IMR-90 (cell line): Measurements from ENCODE around the gene TIE1. TPM values are rescaled to one million over a fixed set of nuclear protein-coding genes. Genes with fewer than 3 reads are reported as not detected.

Experiments
- ATAC-seq: fragments of 200-7000 bp; cut with Tn5 transposase; 2 replicates; pipeline ENCODE4 v1.9.1; 2020; ENCODE audit warnings: low read depth, mild to moderate bottlenecking, moderate library complexity
- BruUV-seq: library from RNA; stranded (reverse); fragments of 400-500 nt; replicated peaks from 2 replicates; lab custom pipeline; 2021; lab: Mats Ljungman, UMichigan
- CTCF ChIA-PET: fragments of 300-600 bp; formaldehyde crosslinking; extraction: SDS; loops from one replicate; lab custom pipeline; 2021; ENCODE audit warnings: antibody characterized with exemption; lab: Yijun Ruan, JAX
- POLR2A ChIA-PET: fragments of 300-600 bp; sonication (Branson Sonifier 250); formaldehyde crosslinking; loops from one replicate; lab custom pipeline; 2022; ENCODE audit warnings: antibody characterized with exemption; ENCODE audit not compliant: unreplicated experiment; lab: Charles Lee
- DNase-seq: peaks from one replicate; pipeline ENCODE4 v3.0.0; 2013
- H2AFZ ChIP-seq: replicated peaks from 2 replicates; pipeline ENCODE3; 2013; ENCODE audit warnings: low read length, mild to moderate bottlenecking; ENCODE audit not compliant: poor library complexity
- H2AK5ac ChIP-seq: 2 replicates; pipeline ENCODE4 v1.6.1; 2013; ENCODE audit warnings: low read depth, low read length, inconsistent platforms
- H2AK9ac ChIP-seq: replicated peaks from 2 replicates; pipeline ENCODE3; 2013; ENCODE audit warnings: mild to moderate bottlenecking, low read depth, low read length, moderate library complexity; ENCODE audit not compliant: poor library complexity
- H2BK120ac ChIP-seq: 2 replicates; pipeline ENCODE4 v1.6.1; 2013; ENCODE audit warnings: low read depth, low read length, inconsistent platforms
- H2BK15ac ChIP-seq: 3 replicates; pipeline ENCODE4 v1.6.1; 2013; ENCODE audit warnings: low read depth, low read length, inconsistent platforms
- H2BK20ac ChIP-seq: 2 replicates; pipeline ENCODE4 v1.6.1; 2013; ENCODE audit warnings: low read depth, mild to moderate bottlenecking, inconsistent platforms, low read length, moderate library complexity
- H2BK5ac ChIP-seq: 2 replicates; pipeline ENCODE4 v1.6.1; 2013; ENCODE audit warnings: mild to moderate bottlenecking, low read depth, low read length, inconsistent platforms; ENCODE audit not compliant: poor library complexity, severe bottlenecking
- H3K14ac ChIP-seq: replicated peaks from 2 replicates; pipeline ENCODE4 v1.6.1; 2013; ENCODE audit warnings: low read depth, low read length, inconsistent platforms
- H3K18ac ChIP-seq: 2 replicates; pipeline ENCODE4 v1.6.1; 2013; ENCODE audit warnings: low read depth, low read length, control low read depth
- H3K23ac ChIP-seq: 2 replicates; pipeline ENCODE4 v1.6.1; 2013; ENCODE audit warnings: low read depth, low read length, inconsistent platforms
- H3K27ac ChIP-seq: 2 replicates; pipeline ENCODE4 v1.5.1; 2013; ENCODE audit warnings: mild to moderate bottlenecking, control low read depth, low read length; ENCODE audit not compliant: insufficient read depth
- H3K27me3 ChIP-seq: 2 replicates; pipeline ENCODE4 v1.6.1; 2013; ENCODE audit warnings: low read length; ENCODE audit not compliant: control insufficient read depth, insufficient read depth
- H3K36me3 ChIP-seq: 2 replicates; pipeline ENCODE4 v1.6.1; 2013; ENCODE audit warnings: low read length, mixed read lengths; ENCODE audit not compliant: control insufficient read depth, insufficient read depth
- H3K4ac ChIP-seq: 2 replicates; pipeline ENCODE4 v1.6.1; 2013; ENCODE audit warnings: low read depth, low read length, inconsistent platforms
- H3K4me1 ChIP-seq: 2 replicates; pipeline ENCODE4 v1.6.1; 2013; ENCODE audit warnings: low read length, mixed read lengths; ENCODE audit not compliant: control insufficient read depth, insufficient read depth
- H3K4me2 ChIP-seq: 2 replicates; pipeline ENCODE4 v1.6.1; 2013; ENCODE audit warnings: low read depth, mild to moderate bottlenecking, control low read depth, low read length, moderate library complexity
- H3K4me3 ChIP-seq: 2 replicates; pipeline ENCODE4 v1.5.1; 2013; ENCODE audit warnings: low read depth, mild to moderate bottlenecking, control low read depth, low read length, moderate library complexity; ENCODE audit not compliant: insufficient read depth
- H3K56ac ChIP-seq: 2 replicates; pipeline ENCODE4 v1.6.1; 2013; ENCODE audit warnings: low read length, inconsistent platforms; ENCODE audit not compliant: insufficient read depth; ENCODE audit errors: extremely low read depth
- H3K79me1 ChIP-seq, 2 experiments: 2 replicates each; pipeline ENCODE4 v1.6.1; 2013; ENCODE audit warnings: low read length in 2 of 2, inconsistent platforms in 1 of 2, low read depth in 1 of 2
- H3K9ac ChIP-seq: 2 replicates; pipeline ENCODE4 v1.6.1; 2013; ENCODE audit warnings: low read depth, low read length, control low read depth
- H3K9me1 ChIP-seq: 2 replicates; pipeline ENCODE4 v1.6.1; 2013; ENCODE audit warnings: low read length, inconsistent platforms; ENCODE audit not compliant: insufficient read depth
- H3K9me3 ChIP-seq: 2 replicates; pipeline ENCODE4 v1.6.1; 2013; ENCODE audit warnings: low read length; ENCODE audit not compliant: control insufficient read depth, insufficient read depth
- H4K20me1 ChIP-seq: 2 replicates; pipeline ENCODE4 v1.6.1; 2013; ENCODE audit warnings: low read length, inconsistent platforms; ENCODE audit not compliant: insufficient read depth
- H4K5ac ChIP-seq: 2 replicates; pipeline ENCODE4 v1.6.1; 2013; ENCODE audit warnings: mild to moderate bottlenecking, low read depth, low read length, control low read depth
- H4K8ac ChIP-seq, 2 experiments: 2 replicates each; pipeline ENCODE4 v1.6.1; 2013; ENCODE audit warnings: low read depth in 2 of 2, low read length in 2 of 2, control low read depth in 1 of 2, inconsistent platforms in 1 of 2
- H4K91ac ChIP-seq: 2 replicates; pipeline ENCODE4 v1.6.1; 2013; ENCODE audit warnings: low read depth, low read length, inconsistent platforms; ENCODE audit not compliant: insufficient read depth
- BHLHE40 ChIP-seq: fragments of 150-350 bp; IDR thresholded peaks from 2 replicates; pipeline ENCODE4 v1.6.1; 2016; ENCODE audit warnings: mild to moderate bottlenecking, low read depth, low read length
- CEBPB ChIP-seq: IDR thresholded peaks from 2 replicates; pipeline ENCODE4 v1.6.1; 2012; ENCODE audit warnings: low read depth, low read length, improper control_type of control experiment
- CHD1 ChIP-seq: IDR thresholded peaks from 2 replicates; pipeline ENCODE4 v1.6.1; 2012; ENCODE audit warnings: low read depth, low read length, improper control_type of control experiment
- FOS ChIP-seq: fragments of 150-350 bp; IDR thresholded peaks from 2 replicates; pipeline ENCODE4 v1.6.1; 2016; ENCODE audit warnings: low read depth, low read length
- MAFK ChIP-seq: IDR thresholded peaks from 2 replicates; pipeline ENCODE4 v1.6.1; 2012; ENCODE audit warnings: low read depth, low read length, improper control_type of control experiment
- MAZ ChIP-seq: IDR thresholded peaks from 2 replicates; pipeline ENCODE4 v1.6.1; 2012; ENCODE audit warnings: low read depth, mild to moderate bottlenecking, low read length, improper control_type of control experiment, moderate library complexity, borderline replicate concordance
- MXI1 ChIP-seq: IDR thresholded peaks from 2 replicates; pipeline ENCODE4 v1.6.1; 2012; ENCODE audit warnings: low read depth, mild to moderate bottlenecking, low read length, moderate library complexity, borderline replicate concordance
- NFE2L2 ChIP-seq: fragments of 150-350 bp; IDR thresholded peaks from 2 replicates; pipeline ENCODE4 v1.6.1; 2016; ENCODE audit warnings: low read depth, mild to moderate bottlenecking, low read length
- POLR2A ChIP-seq: IDR thresholded peaks from 2 replicates; pipeline ENCODE4 v1.6.1; 2012; ENCODE audit warnings: mild to moderate bottlenecking, low read depth, low read length
- RAD21 ChIP-seq: IDR thresholded peaks from 2 replicates; pipeline ENCODE4 v1.6.1; 2012; ENCODE audit warnings: low read length, improper control_type of control experiment
- RCOR1 ChIP-seq: IDR thresholded peaks from 2 replicates; pipeline ENCODE4 v1.6.1; 2012; ENCODE audit warnings: mild to moderate bottlenecking, low read length, improper control_type of control experiment; ENCODE audit not compliant: insufficient replicate concordance
- RFX5 ChIP-seq: IDR thresholded peaks from 2 replicates; pipeline ENCODE4 v1.8.0; 2012; ENCODE audit warnings: low read depth, mild to moderate bottlenecking, low read length, moderate library complexity
- SMC3 ChIP-seq: fragments of 150-350 bp; IDR thresholded peaks from 2 replicates; pipeline ENCODE4 v1.6.1; 2016; ENCODE audit warnings: low read depth, mild to moderate bottlenecking, antibody characterized with exemption, low read length, moderate library complexity
- whole genome bisulfite sequencing, 2 experiments: methylation state at CpG; one replicate each; pipeline versions ENCODE4 v1.1.5 to v1.1.7; 2013; ENCODE audit warnings: missing lambda C conversion rate in 2 of 2; ENCODE audit not compliant: insufficient read length in 1 of 2; ENCODE audit errors: extremely low coverage in 2 of 2; 5-methylcytosine and 5-hydroxymethylcytosine counted together
- dilution Hi-C: fragments of 300-500 bp; cut with HindIII; formaldehyde crosslinking; loops from one replicate; pipeline ENCODE4 v1.14.3; 2018; ENCODE audit warnings: low sequenced_read_pairs; ENCODE audit not compliant: unreplicated experiment
- in situ Hi-C: fragments of 300-500 bp; cut with MboI; formaldehyde crosslinking; loops from 3 replicates; pipeline ENCODE4 v1.14.3; 2019; ENCODE audit warnings: low sequenced_read_pairs, inconsistent platforms, mixed read lengths
- intact Hi-C: fragments of 100-400 bp; cut with micrococcal nuclease; formaldehyde crosslinking; loops from 2 replicates; pipeline ENCODE4 v1.10.0; 2022
- polyA plus RNA-seq, 3 experiments: library from polyadenylated mRNA; depleted of rRNA; stranded (reverse); fragments of >200 nt; gene quantifications; 2 replicates each; pipeline ENCODE4 v1.2.3, GENCODE V29; 2012; ENCODE audit warnings: low replicate concordance in 1 of 3
- total RNA-seq: library from RNA; depleted of rRNA; stranded (reverse); fragments of >200 nt; gene quantifications from 2 replicates; pipeline ENCODE4 v1.2.3, GENCODE V29; 2012
- TF ChIP-seq, protein P1 (sequence below): conservative IDR thresholded peaks from 2 replicates; pipeline ENCODE4 v1.5.1; 2012; ENCODE audit warnings: mild to moderate bottlenecking, low read depth, low read length, improper control_type of control experiment
- TF ChIP-seq, protein P2 (sequence below): fragments of 150-350 bp; IDR thresholded peaks from 2 replicates; pipeline ENCODE4 v1.6.1; 2016; ENCODE audit warnings: low read depth, mild to moderate bottlenecking, low read length, moderate library complexity, borderline replicate concordance
- TF ChIP-seq, protein P3 (sequence below): fragments of 150-350 bp; IDR thresholded peaks from 2 replicates; pipeline ENCODE4 v1.6.1; 2017; ENCODE audit warnings: mild to moderate bottlenecking, antibody characterized with exemption, low read length, low read depth

The TIE1 gene
- total and polyA plus RNA-seq, 2 of the 4 experiments (the other 2 are of a cell fraction), result 2.3 to 7.5 TPM

DNA sequence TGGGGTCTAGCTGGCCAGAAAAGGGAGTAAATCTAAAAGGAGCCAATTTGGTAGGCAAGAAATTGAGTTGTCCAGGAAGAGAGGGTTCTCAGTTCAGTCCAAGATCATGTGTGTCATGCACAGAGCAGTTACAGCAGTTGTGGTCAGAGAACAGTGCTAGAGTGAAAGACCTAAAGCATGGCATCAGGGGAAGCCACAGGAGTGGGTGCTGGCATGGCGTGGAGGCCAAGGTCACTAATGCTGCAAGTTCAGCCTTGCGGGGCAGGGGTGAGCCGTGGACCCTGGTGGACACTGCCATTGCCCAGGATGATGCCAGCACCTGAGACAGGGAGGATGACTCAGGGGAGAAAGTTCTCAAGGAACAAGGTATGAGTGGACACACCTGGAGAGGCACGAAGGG is 47.6 kb upstream of the TIE1 start:
- Histone ChIP-seq H3K56ac (no peak overlapping the region), H3K9me3 (peaks cover 5% of the 10 kb centered on the region), H4K8ac (no peak overlapping the region), H3K4ac (no peak overlapping the region), H4K5ac (no peak overlapping the region), H3K36me3 (no peaks in the 10 kb centered on the region), H3K27me3 (peaks cover 46% of the 10 kb centered on the region), H2AK5ac (no peak overlapping the region), H3K14ac (no peak overlapping the region), H3K23ac (no peak overlapping the region), H3K4me2 (no peak overlapping the region), H3K4me3 (no peak overlapping the region), H3K9me1 (no peaks in the 10 kb centered on the region), H2BK15ac (no peak overlapping the region), H4K20me1 (no peaks in the 10 kb centered on the region), H3K4me1 (no peaks in the 10 kb centered on the region), H3K27ac (no peak overlapping the region), H3K79me1 (no peaks in the 10 kb centered on the region), H3K18ac (no peak overlapping the region), H2AFZ (no peak overlapping the region), H2BK5ac (no peak overlapping the region), H2BK20ac (no peak overlapping the region), H3K9ac (no peak overlapping the region), H2BK120ac (no peak overlapping the region), H2AK9ac (no peak overlapping the region), H4K91ac (no peak overlapping the region)
- no TSS peak for BruUV-seq
- WGBS, 2 experiments, result 96% methylated on average over 3 of the region's 4 CpGs; no CpG with 5 or more reads in 1 of the 2 experiments
- in situ Hi-C loops (no loop called here), dilution Hi-C loops (no loop called here), intact Hi-C loops (no loop called here)
- ChIA-PET POLR2A (no interaction called here), CTCF (no interaction called here)
- DNase-seq, result no peak
- ATAC-seq, result no peak
- no peak for TF ChIP-seq FOS
- TF ChIP-seq MAZ, result no peak
- TF ChIP-seq MXI1, result no peak
- TF ChIP-seq, protein P1, sequence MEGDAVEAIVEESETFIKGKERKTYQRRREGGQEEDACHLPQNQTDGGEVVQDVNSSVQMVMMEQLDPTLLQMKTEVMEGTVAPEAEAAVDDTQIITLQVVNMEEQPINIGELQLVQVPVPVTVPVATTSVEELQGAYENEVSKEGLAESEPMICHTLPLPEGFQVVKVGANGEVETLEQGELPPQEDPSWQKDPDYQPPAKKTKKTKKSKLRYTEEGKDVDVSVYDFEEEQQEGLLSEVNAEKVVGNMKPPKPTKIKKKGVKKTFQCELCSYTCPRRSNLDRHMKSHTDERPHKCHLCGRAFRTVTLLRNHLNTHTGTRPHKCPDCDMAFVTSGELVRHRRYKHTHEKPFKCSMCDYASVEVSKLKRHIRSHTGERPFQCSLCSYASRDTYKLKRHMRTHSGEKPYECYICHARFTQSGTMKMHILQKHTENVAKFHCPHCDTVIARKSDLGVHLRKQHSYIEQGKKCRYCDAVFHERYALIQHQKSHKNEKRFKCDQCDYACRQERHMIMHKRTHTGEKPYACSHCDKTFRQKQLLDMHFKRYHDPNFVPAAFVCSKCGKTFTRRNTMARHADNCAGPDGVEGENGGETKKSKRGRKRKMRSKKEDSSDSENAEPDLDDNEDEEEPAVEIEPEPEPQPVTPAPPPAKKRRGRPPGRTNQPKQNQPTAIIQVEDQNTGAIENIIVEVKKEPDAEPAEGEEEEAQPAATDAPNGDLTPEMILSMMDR, result no peak
- TF ChIP-seq CHD1, result no peak
- no peak for TF ChIP-seq MAFK
- no peak for TF ChIP-seq RCOR1
- TF ChIP-seq POLR2A, result no peak
- no peak for TF ChIP-seq SMC3
- TF ChIP-seq, protein P2, sequence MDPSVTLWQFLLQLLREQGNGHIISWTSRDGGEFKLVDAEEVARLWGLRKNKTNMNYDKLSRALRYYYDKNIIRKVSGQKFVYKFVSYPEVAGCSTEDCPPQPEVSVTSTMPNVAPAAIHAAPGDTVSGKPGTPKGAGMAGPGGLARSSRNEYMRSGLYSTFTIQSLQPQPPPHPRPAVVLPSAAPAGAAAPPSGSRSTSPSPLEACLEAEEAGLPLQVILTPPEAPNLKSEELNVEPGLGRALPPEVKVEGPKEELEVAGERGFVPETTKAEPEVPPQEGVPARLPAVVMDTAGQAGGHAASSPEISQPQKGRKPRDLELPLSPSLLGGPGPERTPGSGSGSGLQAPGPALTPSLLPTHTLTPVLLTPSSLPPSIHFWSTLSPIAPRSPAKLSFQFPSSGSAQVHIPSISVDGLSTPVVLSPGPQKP, result no peak
- no peak for TF ChIP-seq NFE2L2
- TF ChIP-seq RAD21, result no peak
- TF ChIP-seq, protein P3, sequence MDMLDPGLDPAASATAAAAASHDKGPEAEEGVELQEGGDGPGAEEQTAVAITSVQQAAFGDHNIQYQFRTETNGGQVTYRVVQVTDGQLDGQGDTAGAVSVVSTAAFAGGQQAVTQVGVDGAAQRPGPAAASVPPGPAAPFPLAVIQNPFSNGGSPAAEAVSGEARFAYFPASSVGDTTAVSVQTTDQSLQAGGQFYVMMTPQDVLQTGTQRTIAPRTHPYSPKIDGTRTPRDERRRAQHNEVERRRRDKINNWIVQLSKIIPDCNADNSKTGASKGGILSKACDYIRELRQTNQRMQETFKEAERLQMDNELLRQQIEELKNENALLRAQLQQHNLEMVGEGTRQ, result no peak
- TF ChIP-seq BHLHE40, result no peak
- TF ChIP-seq CEBPB, result no peak
- no peak for TF ChIP-seq RFX5
